Measurements from ENCODE around the gene OSBPL7.

The OSBPL7 gene

DNA sequence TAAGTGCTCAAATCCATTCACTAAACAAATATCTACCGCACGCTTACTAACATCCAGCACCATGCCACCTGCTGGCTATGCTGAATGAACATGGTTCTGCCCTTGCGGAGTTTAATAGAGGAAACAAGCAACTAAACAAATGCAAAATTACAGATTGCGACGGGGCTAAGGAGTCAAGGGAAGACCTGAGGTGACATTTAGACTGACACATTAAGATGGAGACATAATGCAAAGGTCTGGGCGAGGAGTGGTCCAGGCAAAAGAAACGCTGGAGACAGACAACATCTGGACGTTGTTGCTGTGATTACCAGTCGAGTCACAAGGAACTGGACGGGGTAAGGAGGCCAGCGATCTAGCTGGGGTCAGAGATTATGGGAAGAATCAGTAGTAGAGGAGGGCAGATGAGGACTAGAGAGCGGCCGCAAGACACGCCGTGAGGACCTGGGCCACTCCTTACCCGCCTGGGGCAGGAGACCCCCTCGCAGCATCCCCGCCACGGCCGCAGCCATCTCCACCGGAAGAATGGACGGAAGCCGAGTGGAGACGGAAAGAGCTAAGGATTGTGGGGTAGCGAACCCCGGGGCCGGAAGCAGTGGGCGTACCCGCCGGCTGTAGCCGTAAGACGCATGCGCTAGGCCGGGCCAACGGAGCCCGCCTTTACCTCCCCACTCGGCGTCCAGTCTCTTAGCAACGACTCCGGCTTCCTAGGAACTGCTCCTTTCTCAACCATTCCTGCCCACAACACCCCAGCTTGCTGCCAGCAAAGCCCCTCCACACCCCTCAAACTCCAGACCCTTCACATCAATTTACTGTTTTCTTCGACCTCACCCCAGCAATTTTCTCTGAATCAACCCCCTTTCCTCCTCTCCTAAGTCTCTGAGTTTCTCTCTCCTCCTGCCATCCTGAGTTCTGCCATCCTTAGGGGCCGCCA is 9.7 kb upstream of the OSBPL7 start, which contains the start of the genes LRRC46 and MRPL10:
Gene LRRC46 (plus strand): TSS at position 668 of the 931 bp plus-strand sequence. CDS start 320 bp downstream, outside the sequence.
Gene MRPL10 (minus strand): TSS at position 539 of the 931 bp plus-strand sequence. CDS start 30 bp downstream, at position 509.
- no peaks in the 10 kb centered on the region for H3K9me2 ChIP-seq (ENCODE audit: low read depth, low read length)
- H2AFZ ChIP-seq (ENCODE audit: low read length) = 0 out of 2 replicates have a peak within 1 kb of the TSS, but pooled peaks have one; percentile 52
- H3K4me3 ChIP-seq (ENCODE audit: low read depth, low read length, poor library complexity, severe bottlenecking) = peak within 1 kb of the TSS; percentile 93
- H3K27ac ChIP-seq (ENCODE audit: low read depth, low read length, poor library complexity, severe bottlenecking) = peak within 1 kb of the TSS; percentile 34
- H3K27me3 ChIP-seq (ENCODE audit: insufficient read depth, low read length) = no peaks in the 10 kb centered on the region
- peaks cover 21% of the 10 kb centered on the region for H3K36me3 ChIP-seq (ENCODE audit: insufficient read depth, low read length)
- TF ChIP-seq EZH2 (IDR thresholded peaks at IDR 0.05; ENCODE audit: borderline replicate concordance, low read length) = no peak
- TF ChIP-seq, protein P1, sequence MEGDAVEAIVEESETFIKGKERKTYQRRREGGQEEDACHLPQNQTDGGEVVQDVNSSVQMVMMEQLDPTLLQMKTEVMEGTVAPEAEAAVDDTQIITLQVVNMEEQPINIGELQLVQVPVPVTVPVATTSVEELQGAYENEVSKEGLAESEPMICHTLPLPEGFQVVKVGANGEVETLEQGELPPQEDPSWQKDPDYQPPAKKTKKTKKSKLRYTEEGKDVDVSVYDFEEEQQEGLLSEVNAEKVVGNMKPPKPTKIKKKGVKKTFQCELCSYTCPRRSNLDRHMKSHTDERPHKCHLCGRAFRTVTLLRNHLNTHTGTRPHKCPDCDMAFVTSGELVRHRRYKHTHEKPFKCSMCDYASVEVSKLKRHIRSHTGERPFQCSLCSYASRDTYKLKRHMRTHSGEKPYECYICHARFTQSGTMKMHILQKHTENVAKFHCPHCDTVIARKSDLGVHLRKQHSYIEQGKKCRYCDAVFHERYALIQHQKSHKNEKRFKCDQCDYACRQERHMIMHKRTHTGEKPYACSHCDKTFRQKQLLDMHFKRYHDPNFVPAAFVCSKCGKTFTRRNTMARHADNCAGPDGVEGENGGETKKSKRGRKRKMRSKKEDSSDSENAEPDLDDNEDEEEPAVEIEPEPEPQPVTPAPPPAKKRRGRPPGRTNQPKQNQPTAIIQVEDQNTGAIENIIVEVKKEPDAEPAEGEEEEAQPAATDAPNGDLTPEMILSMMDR (IDR thresholded peaks at IDR 0.05; ENCODE audit: low read length) = peak; percentile 52; the same call in 1 of the 2 replicates
- H3F3A ChIP-seq (ENCODE audit: insufficient read depth, low read length) = no peaks in the 10 kb centered on the region
- peak within 1 kb of the TSS; percentile 83 for H3K9ac ChIP-seq (ENCODE audit: low read length)
- peaks cover 6% of the 10 kb centered on the region for H3K79me2 ChIP-seq (ENCODE audit: insufficient read depth, low read length)
- peak within 1 kb of the TSS; percentile 92 for H3K4me2 ChIP-seq (ENCODE audit: low read length)
- H4K20me1 ChIP-seq (ENCODE audit: insufficient read depth, low read length) = no peaks in the 10 kb centered on the region
- peaks cover 22% of the 10 kb centered on the region for H3K4me1 ChIP-seq (ENCODE audit: insufficient read depth, low read length, severe bottlenecking)
- no peaks in the 10 kb centered on the region for H3K9me3 ChIP-seq (ENCODE audit: low read length)

DNA sequence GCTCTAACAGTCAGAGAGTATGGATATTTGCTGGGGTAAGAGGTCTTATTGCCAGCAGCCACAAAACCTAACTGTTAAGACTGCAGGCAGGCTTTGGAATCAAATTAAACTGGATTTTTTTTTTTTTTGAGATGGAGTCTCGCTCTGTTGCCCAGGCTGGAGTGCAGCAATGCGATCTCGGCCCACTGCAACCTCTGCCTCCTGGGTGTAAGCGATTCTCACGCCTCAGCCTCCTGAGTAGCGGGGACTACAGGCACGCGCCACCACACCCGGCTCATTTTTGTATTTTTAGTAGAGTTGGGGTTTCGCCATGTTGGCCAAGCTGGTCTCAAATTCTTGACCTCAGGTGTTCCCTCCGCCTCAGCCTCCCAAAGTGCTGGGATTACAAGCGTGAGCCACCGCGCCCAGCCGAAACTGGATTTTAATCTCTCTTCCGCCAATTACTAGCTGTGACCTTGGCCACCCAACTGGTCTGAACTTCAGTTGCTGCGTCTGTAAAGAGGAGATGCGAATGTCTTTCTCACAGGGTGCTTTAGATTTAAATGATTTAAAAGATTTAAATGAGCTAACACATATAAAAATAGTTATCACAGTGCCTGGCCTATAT is 8.9 kb upstream of the OSBPL7 start:
- TF ChIP-seq, protein P1 (IDR thresholded peaks at IDR 0.05; ENCODE audit: low read length) = no peak
- no peak for TF ChIP-seq EZH2 (IDR thresholded peaks at IDR 0.05; ENCODE audit: borderline replicate concordance, low read length)
- H3K4me3 ChIP-seq (ENCODE audit: low read depth, low read length, poor library complexity, severe bottlenecking) = peak overlapping the region; percentile 93
- peaks cover 22% of the 10 kb centered on the region for H3K4me1 ChIP-seq (ENCODE audit: insufficient read depth, low read length, severe bottlenecking)
- no peaks in the 10 kb centered on the region for H4K20me1 ChIP-seq (ENCODE audit: insufficient read depth, low read length)
- H3F3A ChIP-seq (ENCODE audit: insufficient read depth, low read length) = no peaks in the 10 kb centered on the region
- H3K36me3 ChIP-seq (ENCODE audit: insufficient read depth, low read length) = peaks cover 26% of the 10 kb centered on the region
- H3K9me2 ChIP-seq (ENCODE audit: low read depth, low read length) = no peaks in the 10 kb centered on the region
- no peaks in the 10 kb centered on the region for H3K27me3 ChIP-seq (ENCODE audit: insufficient read depth, low read length)
- H3K9ac ChIP-seq (ENCODE audit: low read length) = peak overlapping the region; percentile 83
- H3K79me2 ChIP-seq (ENCODE audit: insufficient read depth, low read length) = peaks cover 6% of the 10 kb centered on the region
- no peaks in the 10 kb centered on the region for H3K9me3 ChIP-seq (ENCODE audit: low read length)
- peak overlapping the region; percentile 34 for H3K27ac ChIP-seq (ENCODE audit: low read depth, low read length, poor library complexity, severe bottlenecking)
- H3K4me2 ChIP-seq (ENCODE audit: low read length) = peak overlapping the region; percentile 92
- H2AFZ ChIP-seq (ENCODE audit: low read length) = no peak overlapping the region

DNA sequence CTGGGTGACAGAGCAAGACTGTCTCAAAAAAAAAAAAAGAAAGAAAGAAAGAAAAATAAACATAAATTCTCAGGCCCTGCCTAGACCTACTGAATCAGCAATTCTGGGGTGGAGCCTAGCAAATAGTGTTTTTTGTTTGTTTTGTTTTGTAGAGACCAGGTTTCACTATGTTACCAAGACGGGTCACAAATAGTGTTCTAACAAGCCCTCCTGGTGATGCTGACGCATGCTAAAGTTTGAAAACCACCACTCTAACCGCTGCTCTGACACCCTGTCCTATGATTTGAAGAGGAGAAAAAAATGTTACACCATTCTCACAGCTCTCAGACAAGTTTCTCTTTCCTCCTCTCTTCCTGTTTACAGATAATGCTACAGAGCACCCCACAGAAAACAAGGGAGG is 8.3 kb upstream of the OSBPL7 start:
- no peak overlapping the region for H3K27ac ChIP-seq (ENCODE audit: low read depth, low read length, poor library complexity, severe bottlenecking)
- peaks cover 29% of the 10 kb centered on the region for H3K36me3 ChIP-seq (ENCODE audit: insufficient read depth, low read length)
- H3K9ac ChIP-seq (ENCODE audit: low read length) = peak overlapping the region; percentile 23; the same call in 1 of the 2 replicates
- no peaks in the 10 kb centered on the region for H4K20me1 ChIP-seq (ENCODE audit: insufficient read depth, low read length)
- no peaks in the 10 kb centered on the region for H3K9me3 ChIP-seq (ENCODE audit: low read length)
- peak overlapping the region; percentile 92 for H3K4me2 ChIP-seq (ENCODE audit: low read length)
- H3F3A ChIP-seq (ENCODE audit: insufficient read depth, low read length) = no peaks in the 10 kb centered on the region
- no peaks in the 10 kb centered on the region for H3K27me3 ChIP-seq (ENCODE audit: insufficient read depth, low read length)
- peaks cover 22% of the 10 kb centered on the region for H3K4me1 ChIP-seq (ENCODE audit: insufficient read depth, low read length, severe bottlenecking)
- H3K9me2 ChIP-seq (ENCODE audit: low read depth, low read length) = no peaks in the 10 kb centered on the region
- H3K4me3 ChIP-seq (ENCODE audit: low read depth, low read length, poor library complexity, severe bottlenecking) = peak overlapping the region; percentile 93
- H2AFZ ChIP-seq (ENCODE audit: low read length) = no peak overlapping the region
- peaks cover 6% of the 10 kb centered on the region for H3K79me2 ChIP-seq (ENCODE audit: insufficient read depth, low read length)
- no peak for TF ChIP-seq EZH2 (IDR thresholded peaks at IDR 0.05; ENCODE audit: borderline replicate concordance, low read length)
- TF ChIP-seq, protein P1 (IDR thresholded peaks at IDR 0.05; ENCODE audit: low read length) = no peak

Measured in OCI-LY1 (cell line).